Islet of Langerhans (tissue), 1 donor: ENCODE data around the gene MCL1.
A peak's percentile ranks its signal among the peaks of the same experiment; 100 is the strongest.

Experiments used
- FAIRE-seq: peaks from one replicate; lab custom pipeline; 2011; peaks lifted over from hg19 to GRCh38; lab: Jason Lieb, UNC

MCL1 gene

GRCh38 chr1:150537732-150538684, 41.4 kb downstream of the MCL1 start:
- no peak for FAIRE-seq

GRCh38 chr1:150536836-150537731, 42.3 kb downstream of the MCL1 start:
- no peak for FAIRE-seq

- FAIRE-seq = no peak
Observed at GRCh38 chr1:150535511-150536287, 43.7 kb downstream of the MCL1 start.

GRCh38 chr1:150534002-150534401, 45.4 kb downstream of the MCL1 start:
- FAIRE-seq = no peak

GRCh38 chr1:150532860-150533259, 46.5 kb downstream of the MCL1 start:
- FAIRE-seq = no peak

- no peak for FAIRE-seq
Observed at GRCh38 chr1:150530491-150531159, 48.8 kb downstream of the MCL1 start.

- peak; percentile 24 for FAIRE-seq
Observed at GRCh38 chr1:150529017-150529416, 50.4 kb downstream of the MCL1 start.

GRCh38 chr1:150528196-150528595, 51.2 kb downstream of the MCL1 start:
- FAIRE-seq = no peak

GRCh38 chr1:150525348-150525747, 54.1 kb downstream of the MCL1 start:
- FAIRE-seq = no peak
